ENCODE results near the gene ITPR2. TPM values are rescaled to one million over a fixed set of nuclear protein-coding genes. Genes with fewer than 3 reads are reported as not detected.

The ITPR2 gene
- polyA plus RNA-seq, 1 experiment: 3.5 TPM

DNA sequence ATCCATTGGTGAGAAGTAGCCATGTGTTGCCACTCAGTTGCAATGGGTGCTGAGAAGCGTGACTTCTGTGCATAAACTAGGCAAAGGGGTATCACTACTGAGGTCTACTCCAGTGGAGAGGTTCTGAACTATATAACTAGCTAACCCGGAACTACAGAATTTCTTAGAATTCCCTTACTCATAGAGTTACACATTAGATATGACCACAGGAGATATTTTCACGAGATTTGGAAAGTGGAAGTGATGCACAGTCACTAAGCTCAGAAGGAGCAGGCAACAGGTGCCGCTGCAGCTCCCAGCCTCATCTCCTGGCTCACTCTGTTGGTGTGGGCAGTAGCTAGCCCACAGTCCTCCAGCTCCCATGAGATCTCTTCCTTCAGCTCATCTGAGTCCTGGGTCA lies 501.0 kb downstream of the ITPR2 start:
- TF ChIP-seq, protein P1, sequence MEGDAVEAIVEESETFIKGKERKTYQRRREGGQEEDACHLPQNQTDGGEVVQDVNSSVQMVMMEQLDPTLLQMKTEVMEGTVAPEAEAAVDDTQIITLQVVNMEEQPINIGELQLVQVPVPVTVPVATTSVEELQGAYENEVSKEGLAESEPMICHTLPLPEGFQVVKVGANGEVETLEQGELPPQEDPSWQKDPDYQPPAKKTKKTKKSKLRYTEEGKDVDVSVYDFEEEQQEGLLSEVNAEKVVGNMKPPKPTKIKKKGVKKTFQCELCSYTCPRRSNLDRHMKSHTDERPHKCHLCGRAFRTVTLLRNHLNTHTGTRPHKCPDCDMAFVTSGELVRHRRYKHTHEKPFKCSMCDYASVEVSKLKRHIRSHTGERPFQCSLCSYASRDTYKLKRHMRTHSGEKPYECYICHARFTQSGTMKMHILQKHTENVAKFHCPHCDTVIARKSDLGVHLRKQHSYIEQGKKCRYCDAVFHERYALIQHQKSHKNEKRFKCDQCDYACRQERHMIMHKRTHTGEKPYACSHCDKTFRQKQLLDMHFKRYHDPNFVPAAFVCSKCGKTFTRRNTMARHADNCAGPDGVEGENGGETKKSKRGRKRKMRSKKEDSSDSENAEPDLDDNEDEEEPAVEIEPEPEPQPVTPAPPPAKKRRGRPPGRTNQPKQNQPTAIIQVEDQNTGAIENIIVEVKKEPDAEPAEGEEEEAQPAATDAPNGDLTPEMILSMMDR (IDR thresholded peaks at IDR 0.05; ENCODE audit: insufficient read depth, low read depth, low read length): no peak
- Histone ChIP-seq H3K36me3 (ENCODE audit: control insufficient read depth, insufficient read depth, low read length) (no peaks in the 10 kb centered on the region), H3K27me3 (ENCODE audit: control insufficient read depth, insufficient read depth, low read length) (no peaks in the 10 kb centered on the region), H3K4me3 (ENCODE audit: low read depth, low read length) (no peak overlapping the region)
- DNase-seq (ENCODE audit: low read depth): no peak
- CTCF ChIA-PET: interaction anchor here (0.9 to 1.3 kb wide), 2 partner anchors 110 to 209 kb away, joined by 3 read pairs; no protein-coding TSS in a partner anchor
- POLR2A ChIA-PET: no interaction called here

DNA sequence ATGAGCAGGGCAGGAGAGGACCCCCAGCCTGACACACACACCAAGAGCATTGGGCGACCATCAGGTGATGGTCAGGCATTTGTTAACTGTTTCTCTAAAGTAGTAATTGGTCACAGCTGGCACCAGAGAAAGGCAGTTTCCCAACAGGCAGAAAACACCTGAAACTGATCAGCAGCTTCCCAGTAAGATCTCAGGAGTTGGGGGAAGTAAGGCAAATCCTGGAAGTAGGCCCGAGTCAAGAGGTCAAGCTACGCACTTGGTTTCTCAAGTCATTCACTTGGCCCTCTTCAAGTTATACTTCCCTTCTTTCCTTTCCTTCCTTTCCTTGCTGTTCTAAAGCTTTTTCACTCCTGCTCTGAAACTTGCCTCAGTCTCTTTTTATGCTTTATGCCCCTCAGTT lies 501.9 kb downstream of the ITPR2 start:
- no peak for DNase-seq (ENCODE audit: low read depth)
- no peaks in the 10 kb centered on the region for H3K27me3 ChIP-seq (ENCODE audit: control insufficient read depth, insufficient read depth, low read length)
- no peaks in the 10 kb centered on the region for H3K36me3 ChIP-seq (ENCODE audit: control insufficient read depth, insufficient read depth, low read length)
- TF ChIP-seq, protein P1 (IDR thresholded peaks at IDR 0.05; ENCODE audit: insufficient read depth, low read depth, low read length): no peak
- no peak overlapping the region for H3K4me3 ChIP-seq (ENCODE audit: low read depth, low read length)
- ChIA-PET POLR2A (no interaction called here), CTCF (interaction anchor here (0.7 to 0.9 kb wide), 2 partner anchors 18 to 109 kb away, joined by 3 to 4 read pairs; no protein-coding TSS in a partner anchor)

DNA sequence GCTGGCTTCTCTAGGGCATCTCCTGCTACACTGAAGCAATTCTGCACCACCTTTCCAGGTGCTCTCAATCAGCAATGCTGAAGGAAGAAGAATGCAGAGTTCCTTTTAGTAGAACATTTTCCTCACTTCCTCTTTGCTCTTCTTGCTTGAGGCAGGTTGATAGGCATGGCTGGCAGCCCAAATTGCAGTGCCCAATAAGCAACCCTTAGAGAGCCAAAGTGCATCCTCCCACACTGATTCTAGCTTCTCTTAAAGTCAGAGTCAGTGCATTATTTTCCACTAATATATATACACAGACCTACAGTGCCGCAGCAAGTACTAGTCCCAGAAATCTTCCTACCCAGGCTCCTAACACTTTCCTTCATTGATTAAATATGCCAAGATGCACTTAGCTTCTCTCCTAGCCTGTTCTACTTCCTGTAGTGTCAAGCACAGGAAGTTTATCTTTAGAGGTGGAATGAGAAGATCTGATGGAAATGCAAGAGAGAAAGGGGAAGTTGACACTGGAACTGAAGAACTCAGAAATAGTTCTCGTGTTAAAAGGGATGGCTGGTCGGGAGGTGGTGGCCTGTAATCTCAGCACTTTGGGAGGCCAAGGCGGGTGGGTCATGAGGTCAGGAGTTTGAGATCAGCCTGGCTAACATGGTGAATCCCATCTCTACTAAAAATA lies 504.9 kb downstream of the ITPR2 start:
- DNase-seq (ENCODE audit: low read depth): no peak
- no peaks in the 10 kb centered on the region for H3K36me3 ChIP-seq (ENCODE audit: control insufficient read depth, insufficient read depth, low read length)
- ChIA-PET POLR2A (interaction anchor here (0.5 kb wide), 1 partner anchor 14 kb away, joined by 8 read pairs; no protein-coding TSS in a partner anchor), CTCF (no interaction called here)
- no peaks in the 10 kb centered on the region for H3K27me3 ChIP-seq (ENCODE audit: control insufficient read depth, insufficient read depth, low read length)
- TF ChIP-seq, protein P1 (IDR thresholded peaks at IDR 0.05; ENCODE audit: insufficient read depth, low read depth, low read length): no peak
- no peak overlapping the region for H3K4me3 ChIP-seq (ENCODE audit: low read depth, low read length)

DNA sequence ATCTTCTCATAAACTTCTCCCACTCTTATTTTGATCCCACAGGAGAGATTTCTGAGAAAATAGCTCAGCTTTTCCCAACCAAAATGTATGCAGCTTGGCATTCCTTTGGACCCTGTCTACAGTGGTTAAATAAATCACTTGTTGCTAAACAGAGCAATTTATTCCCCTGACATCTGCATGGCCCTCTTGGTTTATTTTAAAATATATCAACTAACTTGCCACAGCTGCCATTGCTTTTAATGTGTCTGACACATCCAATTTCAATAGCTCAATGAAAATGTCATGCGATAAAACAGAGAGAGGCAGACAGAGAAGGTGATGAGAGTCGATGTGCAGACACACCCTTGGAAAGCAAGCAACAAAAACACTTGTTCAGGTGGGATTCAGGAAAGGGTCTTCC lies 509.3 kb downstream of the ITPR2 start:
- Histone ChIP-seq H3K27me3 (ENCODE audit: control insufficient read depth, insufficient read depth, low read length) (no peaks in the 10 kb centered on the region), H3K36me3 (ENCODE audit: control insufficient read depth, insufficient read depth, low read length) (no peaks in the 10 kb centered on the region), H3K4me3 (ENCODE audit: low read depth, low read length) (no peak overlapping the region)
- DNase-seq (ENCODE audit: low read depth): no peak
- ChIA-PET POLR2A (interaction anchor here (0.6 kb wide), 1 partner anchor 122 kb away, joined by 9 read pairs; no protein-coding TSS in a partner anchor), CTCF (no interaction called here)
- TF ChIP-seq, protein P1 (IDR thresholded peaks at IDR 0.05; ENCODE audit: insufficient read depth, low read depth, low read length): no peak

DNA sequence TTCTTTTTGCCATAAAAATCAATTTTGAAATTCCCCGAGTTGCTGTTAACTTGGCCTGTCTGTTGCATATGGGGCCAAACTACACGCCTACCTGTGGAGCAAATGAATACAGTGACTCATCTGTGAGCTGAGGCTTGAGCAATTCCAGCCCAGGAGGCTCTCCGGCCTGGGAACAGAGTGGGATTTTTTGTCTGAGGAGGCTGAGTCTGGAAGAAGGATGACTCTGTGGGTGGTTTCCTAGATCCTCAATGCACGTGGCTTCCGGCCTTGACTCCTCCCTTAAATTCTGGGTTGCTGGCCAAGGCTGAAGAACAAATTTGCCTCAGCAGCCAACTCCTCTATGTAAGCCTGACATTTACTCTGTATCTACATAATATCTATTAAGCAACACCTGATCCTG lies 513.5 kb downstream of the ITPR2 start:
- TF ChIP-seq, protein P1 (IDR thresholded peaks at IDR 0.05; ENCODE audit: insufficient read depth, low read depth, low read length): no peak
- peak; percentile 48 for DNase-seq (ENCODE audit: low read depth)
- Histone ChIP-seq H3K36me3 (ENCODE audit: control insufficient read depth, insufficient read depth, low read length) (no peaks in the 10 kb centered on the region), H3K27me3 (ENCODE audit: control insufficient read depth, insufficient read depth, low read length) (no peaks in the 10 kb centered on the region), H3K4me3 (ENCODE audit: low read depth, low read length) (no peak overlapping the region)
- ChIA-PET POLR2A (no interaction called here), CTCF (interaction anchor here (0.8 kb wide), 1 partner anchor 16 kb away, joined by 3 read pairs; no protein-coding TSS in a partner anchor)

Measured in BJ (cell line).